ENCODE results near the gene TMEM72. TPM values are rescaled to one million over a fixed set of nuclear protein-coding genes. Genes with fewer than 3 reads are reported as not detected.

Gene TMEM72
- total RNA-seq, 1 experiment from 2014 or later: not detected

DNA sequence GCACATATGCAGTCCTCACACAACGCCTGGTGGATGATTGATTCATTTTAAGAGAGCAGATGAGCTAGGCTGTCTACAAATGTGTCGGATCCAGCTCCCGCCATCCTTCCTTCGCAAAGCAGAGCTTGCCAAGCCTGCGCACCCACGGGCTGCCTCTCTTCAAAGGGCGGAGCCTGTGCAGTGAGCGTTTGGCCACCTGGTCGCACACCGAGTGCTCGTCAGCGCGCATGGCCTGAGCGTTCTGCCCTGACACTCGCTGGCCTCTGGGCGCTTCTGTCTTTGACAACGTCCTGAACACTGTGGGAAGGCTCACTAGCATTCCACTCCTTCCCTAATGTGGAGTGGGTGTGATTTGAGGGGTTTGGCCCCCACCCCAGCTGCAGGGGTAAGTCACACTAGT, 47.1 kb upstream of the TMEM72 start:
- Histone ChIP-seq H2BK15ac (ENCODE audit: low read depth, low read length) (no peak overlapping the region), H3K4ac (ENCODE audit: low read depth, low read length) (no peak overlapping the region), H2BK12ac (ENCODE audit: insufficient read length, low read depth, low read length) (no peak overlapping the region), H4K91ac (ENCODE audit: insufficient read length, low read depth, low read length) (no peak overlapping the region), H2BK20ac (ENCODE audit: low read depth, low read length, poor library complexity, severe bottlenecking) (no peak overlapping the region), H2BK120ac (ENCODE audit: low read depth, low read length, poor library complexity, severe bottlenecking) (no peak overlapping the region), H2AFZ (ENCODE audit: low read length) (peak overlapping the region; percentile 12), H3K27me3 (ENCODE audit: insufficient read depth, low read length) (peaks cover 14% of the 10 kb centered on the region; the same call in 1 of the 2 replicates), H3K9me3 (ENCODE audit: control insufficient read depth, low read depth, low read length) (no peaks in the 10 kb centered on the region), H3T11ph (ENCODE audit: low read length) (no peak overlapping the region), H2BK5ac (ENCODE audit: insufficient read length, low read length) (no peak overlapping the region), H3K9ac (ENCODE audit: extremely low read depth, insufficient read length, low read length) (no peak overlapping the region), H3K4me1 (ENCODE audit: insufficient read depth, low read length) (no peaks in the 10 kb centered on the region; the same call in 1 of the 2 replicates), H3K14ac (ENCODE audit: insufficient read depth, low read length) (peak overlapping the region; percentile 89; the same call in 1 of the 2 replicates), H4K20me1 (ENCODE audit: control insufficient read depth, insufficient read depth, insufficient read length) (peaks cover 3% of the 10 kb centered on the region), H3K23me2 (ENCODE audit: insufficient read length, low read depth, low read length, poor library complexity, severe bottlenecking) (peaks cover 9% of the 10 kb centered on the region), H2AK5ac (ENCODE audit: insufficient read length, low read length) (no peak overlapping the region), H3K79me2 (ENCODE audit: insufficient read depth, low read length) (no peaks in the 10 kb centered on the region), H3K79me1 (ENCODE audit: insufficient read depth, low read depth, low read length, poor library complexity, severe bottlenecking) (no peaks in the 10 kb centered on the region), H3K4me2 (ENCODE audit: insufficient read depth, insufficient read length, low read length) (peak overlapping the region; percentile 81), H4K5ac (ENCODE audit: insufficient read length, low read depth, low read length) (peak overlapping the region; percentile 36), H3K27ac (ENCODE audit: insufficient read length, low read depth, low read length) (no peak overlapping the region), H3K56ac (ENCODE audit: insufficient read length, low read depth, low read length) (no peak overlapping the region), H3K23ac (ENCODE audit: insufficient read length, low read depth, low read length) (no peak overlapping the region), H4K8ac (replicated peaks; ENCODE audit: insufficient read length, low read depth, low read length) (no peak overlapping the region), H3K18ac (ENCODE audit: insufficient read length, low read depth, low read length) (peak overlapping the region; percentile 9)
- H3K4me1 Mint-ChIP-seq: peaks cover 29 to 31% of the 10 kb centered on the region in 2 experiments
- H3K36me3 Mint-ChIP-seq (ENCODE audit: insufficient read depth in 1 of 3, low read depth in 3 of 3): no peaks in the 10 kb centered on the region; a peak in 2 of 7 replicates
- H3K27me3 Mint-ChIP-seq (ENCODE audit: low read depth): peaks cover 63% of the 10 kb centered on the region
- H3K27ac Mint-ChIP-seq: peak overlapping the region in 1 of 3 experiments; percentile 98; a peak in 1 of 7 replicates
- H3K4me3 Mint-ChIP-seq: peak overlapping the region; percentile 82 to 83
- peak; percentile 80 for DNase-seq
- TF ChIP-seq CTCF (conservative IDR thresholded peaks at IDR 0.05): no peak
- H3K9me3 Mint-ChIP-seq: peaks cover 3% of the 10 kb centered on the region in 2 experiments; a peak in 3 of 5 replicates
- WGBS (ENCODE audit: extremely low coverage, insufficient read length, low lambda C conversion rate): no CpG with 5 or more reads among the region's 17 CpGs

Measured in H9 (cell line).